Fibroblast of villous mesenchyme (primary cell): ENCODE measurements around the gene COA1. TPM values are rescaled to one million over a fixed set of nuclear protein-coding genes. Genes with fewer than 3 reads are reported as not detected.
"Not testable (repeated sequence)": the region's sequence is repeated elsewhere in the genome, so short reads cannot be mapped to it uniquely, and the experiment has no call there.

ENCODE experiments used
- DNase-seq: peaks from one replicate; pipeline ENCODE4 v3.0.0-alpha.2; 2010; ENCODE audit warnings: low read depth
- H3K4me3 ChIP-seq: 2 replicates; pipeline ENCODE4 v1.5.1; 2011; ENCODE audit warnings: low read depth, mild to moderate bottlenecking, low read length
- total RNA-seq: library from RNA; depleted of rRNA; stranded (reverse); fragments of >200 nt; gene quantifications from 2 replicates; pipeline ENCODE4 v1.2.3, GENCODE V29; 2012
- TF ChIP-seq, protein P1 (sequence below): IDR thresholded peaks from 2 replicates; pipeline ENCODE4 v1.5.1; 2012; ENCODE audit warnings: low read depth, mild to moderate bottlenecking, low read length; ENCODE audit not compliant: insufficient read depth

Gene COA1
- total RNA-seq, 1 donor, result 41.5 TPM

DNA sequence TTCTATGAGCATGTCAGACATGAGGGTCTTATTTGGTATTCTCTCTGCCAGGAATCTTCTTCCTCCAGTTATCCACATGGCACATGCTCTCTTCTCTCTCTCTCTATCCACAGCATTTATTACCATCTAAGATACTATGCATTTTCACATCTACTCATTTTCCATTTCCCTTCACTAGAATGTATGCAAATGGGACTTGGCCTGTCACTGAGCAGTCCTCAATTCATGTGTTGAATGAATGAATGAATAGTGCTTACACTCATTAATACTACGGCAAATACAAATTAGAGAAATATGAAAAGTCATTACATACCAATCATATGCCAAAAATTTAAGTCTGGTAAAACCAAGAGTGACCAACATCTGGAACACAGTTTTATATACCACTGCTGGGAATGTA lies 34.0 kb downstream of the COA1 start:
- no peak for DNase-seq
- TF ChIP-seq, protein P1, sequence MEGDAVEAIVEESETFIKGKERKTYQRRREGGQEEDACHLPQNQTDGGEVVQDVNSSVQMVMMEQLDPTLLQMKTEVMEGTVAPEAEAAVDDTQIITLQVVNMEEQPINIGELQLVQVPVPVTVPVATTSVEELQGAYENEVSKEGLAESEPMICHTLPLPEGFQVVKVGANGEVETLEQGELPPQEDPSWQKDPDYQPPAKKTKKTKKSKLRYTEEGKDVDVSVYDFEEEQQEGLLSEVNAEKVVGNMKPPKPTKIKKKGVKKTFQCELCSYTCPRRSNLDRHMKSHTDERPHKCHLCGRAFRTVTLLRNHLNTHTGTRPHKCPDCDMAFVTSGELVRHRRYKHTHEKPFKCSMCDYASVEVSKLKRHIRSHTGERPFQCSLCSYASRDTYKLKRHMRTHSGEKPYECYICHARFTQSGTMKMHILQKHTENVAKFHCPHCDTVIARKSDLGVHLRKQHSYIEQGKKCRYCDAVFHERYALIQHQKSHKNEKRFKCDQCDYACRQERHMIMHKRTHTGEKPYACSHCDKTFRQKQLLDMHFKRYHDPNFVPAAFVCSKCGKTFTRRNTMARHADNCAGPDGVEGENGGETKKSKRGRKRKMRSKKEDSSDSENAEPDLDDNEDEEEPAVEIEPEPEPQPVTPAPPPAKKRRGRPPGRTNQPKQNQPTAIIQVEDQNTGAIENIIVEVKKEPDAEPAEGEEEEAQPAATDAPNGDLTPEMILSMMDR, result no peak
- no peak overlapping the region for H3K4me3 ChIP-seq

DNA sequence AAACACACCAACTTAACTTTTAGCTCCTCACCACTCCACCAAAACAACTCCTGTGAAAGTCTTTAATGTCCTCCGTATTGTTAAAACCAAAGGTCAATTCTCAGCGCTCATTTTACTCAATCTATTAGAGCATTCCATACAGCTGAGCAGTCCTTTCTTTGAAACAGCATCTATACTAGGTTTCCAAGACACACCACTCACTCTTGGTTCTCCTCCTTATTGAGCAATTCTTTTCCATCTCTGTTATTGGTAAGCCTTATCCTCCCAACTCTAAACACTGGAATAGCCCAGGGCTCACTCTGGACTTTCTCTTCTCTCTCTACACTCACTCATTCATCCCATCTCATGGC lies 34.9 kb downstream of the COA1 start:
- DNase-seq, result peak; percentile 86
- H3K4me3 ChIP-seq, result no peak overlapping the region
- TF ChIP-seq, protein P1, result no peak

DNA sequence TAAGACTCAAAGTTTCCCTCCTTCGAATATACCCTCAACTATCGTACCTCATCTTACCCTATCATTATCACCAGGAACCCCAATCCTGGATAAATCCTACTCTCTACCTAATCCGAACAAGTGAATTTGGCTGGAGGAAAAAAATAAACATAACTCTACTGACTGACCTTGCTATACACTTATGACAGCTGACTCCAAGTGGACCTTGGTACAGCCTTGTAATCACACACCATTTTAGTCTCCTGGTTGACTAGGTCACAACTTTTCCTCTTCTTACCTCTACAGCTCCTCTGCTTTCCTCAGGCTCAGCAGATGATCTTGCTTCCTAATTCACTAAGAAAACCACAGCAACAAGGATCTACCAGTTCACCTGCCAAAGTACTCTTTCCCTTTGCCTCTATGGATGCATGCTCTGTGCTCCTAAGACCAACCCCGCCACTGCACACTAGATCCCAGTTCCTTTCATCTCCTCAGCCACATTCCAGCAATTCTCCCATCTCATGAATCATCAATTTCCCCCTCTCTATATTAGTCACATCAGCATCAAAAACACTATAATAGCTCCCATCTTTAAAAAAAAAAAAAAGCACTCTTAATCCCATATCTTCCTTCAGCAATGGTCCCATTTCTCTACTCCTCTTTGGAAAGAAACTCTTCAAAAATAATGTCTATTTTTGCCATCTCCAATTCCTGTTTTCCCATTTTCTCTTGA lies 35.5 kb downstream of the COA1 start:
- no peak overlapping the region for H3K4me3 ChIP-seq
- DNase-seq, result no peak
- TF ChIP-seq, protein P1, result no peak

DNA sequence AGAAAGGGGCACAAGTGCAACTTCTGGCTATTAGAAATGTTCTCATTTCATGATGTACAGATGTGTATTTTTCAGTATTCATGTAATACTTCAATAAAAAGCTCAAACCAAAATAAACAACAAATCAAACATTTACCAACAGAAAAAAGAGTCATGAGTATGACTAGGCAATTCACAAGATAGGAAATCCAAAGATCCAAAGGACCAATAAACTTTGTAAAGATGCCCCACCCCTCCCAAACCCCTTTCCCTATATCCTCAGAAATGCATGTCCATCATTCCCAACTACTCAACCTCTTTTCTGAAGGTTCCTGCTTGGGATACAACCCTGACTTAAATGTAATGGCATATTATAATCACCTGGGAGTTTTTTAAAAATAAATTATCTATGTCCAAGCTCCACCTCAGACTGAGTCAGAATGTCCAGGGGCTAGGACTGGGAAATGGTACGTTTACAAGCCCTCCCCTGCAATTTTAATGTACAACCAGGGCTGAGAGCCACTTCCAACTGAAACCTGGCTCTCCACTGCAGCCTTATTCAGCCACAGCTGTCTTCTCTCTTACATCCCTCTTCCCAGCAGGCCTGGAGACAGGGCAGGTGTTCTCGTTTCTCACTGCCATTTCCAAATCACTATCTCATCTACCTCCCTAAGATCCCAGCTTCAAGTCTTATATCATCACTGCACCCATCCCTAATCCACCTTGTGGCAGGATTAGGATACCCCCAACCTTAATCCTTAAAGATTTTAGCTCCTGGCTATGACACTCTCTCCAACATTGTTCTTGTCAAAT lies 36.5 kb downstream of the COA1 start:
- H3K4me3 ChIP-seq, result no peak overlapping the region
- DNase-seq, result no peak
- TF ChIP-seq, protein P1, result no peak

DNA sequence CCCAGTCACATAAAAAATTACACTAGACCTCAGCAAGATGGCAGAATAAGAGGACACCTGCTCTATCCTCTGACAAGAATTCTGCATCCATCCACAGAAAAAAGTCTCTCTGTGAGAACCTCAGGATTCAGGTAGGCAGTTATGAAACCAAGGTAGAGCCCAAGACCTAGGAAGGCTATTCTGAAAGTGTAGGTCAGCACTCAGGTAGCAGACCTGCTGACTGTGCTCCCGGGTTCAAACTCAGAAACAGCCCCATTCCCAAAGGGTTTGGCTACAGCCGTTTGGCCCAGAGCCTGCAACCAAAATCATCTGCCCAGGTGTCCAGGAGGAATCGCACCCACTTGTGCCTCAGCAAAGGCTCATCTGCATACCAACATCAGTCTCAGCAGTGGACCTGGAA lies 37.7 kb downstream of the COA1 start:
- H3K4me3 ChIP-seq, result no peak overlapping the region
- TF ChIP-seq, protein P1, result no peak
- no peak for DNase-seq

DNA sequence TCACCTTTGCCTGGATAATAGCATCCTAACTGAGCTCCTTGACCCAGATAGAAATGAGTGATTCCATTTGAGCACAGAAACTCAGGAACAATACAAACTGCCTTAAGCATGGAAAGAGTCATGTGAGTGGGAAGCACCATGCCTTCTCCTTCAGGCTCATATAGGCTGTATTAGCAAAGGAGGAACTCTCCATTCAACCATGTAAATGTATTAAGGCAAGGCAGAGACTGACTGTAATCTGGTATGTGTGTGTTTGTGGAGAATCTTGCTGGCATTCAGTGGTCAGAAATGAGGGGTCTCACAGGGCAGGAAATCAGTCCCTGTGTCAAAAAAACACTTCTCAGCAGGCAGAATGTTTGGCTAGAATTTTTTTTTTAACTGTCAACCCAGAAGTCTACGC lies 40.2 kb downstream of the COA1 start:
- TF ChIP-seq, protein P1, result no peak
- no peak for DNase-seq
- no peak overlapping the region for H3K4me3 ChIP-seq

DNA sequence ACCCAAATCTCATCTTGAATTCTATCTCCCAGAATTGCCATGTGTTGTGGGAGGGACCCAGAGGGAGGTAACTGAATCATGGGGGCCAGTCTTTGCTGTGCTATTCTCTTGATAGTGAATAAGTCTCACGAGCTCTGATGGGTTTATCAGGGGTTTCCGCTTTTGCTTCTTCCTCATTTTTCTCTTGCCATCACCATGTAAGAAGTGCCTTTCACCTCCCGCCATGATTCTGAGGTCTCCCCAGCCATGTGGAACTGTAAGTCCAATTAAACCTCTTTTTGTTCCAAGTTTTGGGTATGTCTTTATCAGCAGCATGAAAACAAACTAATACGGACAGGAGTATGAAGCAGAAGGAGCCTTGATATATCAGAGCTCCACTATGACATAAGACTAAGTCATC lies 41.5 kb downstream of the COA1 start:
- not testable (repeated sequence) for DNase-seq, H3K4me3 ChIP-seq
